ENCODE measurements around the gene AEBP1.

AEBP1 gene

DNA sequence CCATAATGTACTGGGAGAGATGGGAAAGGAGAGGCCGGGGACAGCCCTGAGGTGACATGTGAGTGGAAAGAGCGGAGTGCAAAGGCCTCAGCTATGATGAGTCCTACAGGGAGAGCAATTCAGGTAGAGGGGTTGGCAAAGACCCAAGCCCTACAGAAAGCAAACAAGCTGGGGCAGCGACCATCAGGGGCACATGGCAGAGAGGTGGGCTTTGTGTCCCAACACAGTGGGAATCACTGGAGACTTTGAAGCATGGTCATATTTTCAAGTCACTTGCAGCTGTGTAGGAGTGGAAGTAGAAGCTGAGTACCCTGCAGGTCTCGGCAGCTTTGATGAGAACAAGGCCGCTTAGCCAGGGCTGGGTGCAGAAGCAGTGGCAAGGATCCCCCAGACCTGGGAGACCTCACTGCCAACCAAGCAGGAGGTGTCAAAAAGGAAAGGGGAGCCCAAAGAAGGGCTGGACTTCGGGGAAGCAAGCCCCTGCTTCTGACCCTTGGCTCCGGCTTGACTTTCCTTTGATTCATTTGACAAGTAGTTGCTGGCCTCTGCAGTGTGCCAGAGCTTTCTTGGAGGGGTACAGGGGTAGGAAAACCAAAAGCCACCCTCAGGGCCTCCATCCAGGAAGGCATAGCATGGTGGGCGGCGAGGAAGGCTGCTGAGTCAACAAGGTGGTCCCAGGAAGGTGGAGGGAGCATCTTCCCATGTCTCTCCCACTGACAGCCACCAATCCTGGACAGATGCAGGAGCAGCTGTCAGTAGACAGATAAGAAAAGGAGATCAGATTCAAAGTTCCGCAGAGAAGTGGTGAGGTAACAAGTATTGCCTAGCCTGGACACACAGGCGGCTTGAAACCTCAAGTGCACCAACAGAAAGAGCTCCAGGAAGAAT lies 36.8 kb upstream of the AEBP1 start:
- no peak for DNase-seq

- no peak for DNase-seq
These were observed 36.1 kb upstream of the AEBP1 start for GRCh38 chr7:44068054-44068453.

- no peak for DNase-seq
These were observed 32.3 kb upstream of the AEBP1 start for GRCh38 chr7:44071726-44072363.

GRCh38 chr7:44072364-44073231 lies 31.5 kb upstream of the AEBP1 start:
- peak; percentile 48 for DNase-seq

GRCh38 chr7:44073664-44074348 lies 30.3 kb upstream of the AEBP1 start:
- DNase-seq = peak; percentile 58

DNA sequence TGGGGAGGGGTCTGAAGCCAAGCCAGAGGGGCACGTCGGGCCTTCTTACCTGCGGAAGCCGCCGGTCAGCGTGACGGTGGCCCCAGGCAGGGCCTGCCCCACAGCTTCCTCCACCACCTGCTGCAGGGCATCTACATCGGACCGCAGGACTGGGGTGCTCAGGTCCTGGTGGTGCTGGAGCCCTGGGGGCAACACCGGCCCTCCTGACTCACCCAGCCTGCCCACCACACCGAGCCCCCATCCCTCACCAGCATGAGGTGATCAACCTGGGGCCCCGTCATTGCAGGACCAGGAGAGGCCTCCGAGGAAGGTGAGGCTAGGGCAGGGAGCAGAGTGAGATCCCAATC lies 29.8 kb upstream of the AEBP1 start:
- no peak for DNase-seq

DNA sequence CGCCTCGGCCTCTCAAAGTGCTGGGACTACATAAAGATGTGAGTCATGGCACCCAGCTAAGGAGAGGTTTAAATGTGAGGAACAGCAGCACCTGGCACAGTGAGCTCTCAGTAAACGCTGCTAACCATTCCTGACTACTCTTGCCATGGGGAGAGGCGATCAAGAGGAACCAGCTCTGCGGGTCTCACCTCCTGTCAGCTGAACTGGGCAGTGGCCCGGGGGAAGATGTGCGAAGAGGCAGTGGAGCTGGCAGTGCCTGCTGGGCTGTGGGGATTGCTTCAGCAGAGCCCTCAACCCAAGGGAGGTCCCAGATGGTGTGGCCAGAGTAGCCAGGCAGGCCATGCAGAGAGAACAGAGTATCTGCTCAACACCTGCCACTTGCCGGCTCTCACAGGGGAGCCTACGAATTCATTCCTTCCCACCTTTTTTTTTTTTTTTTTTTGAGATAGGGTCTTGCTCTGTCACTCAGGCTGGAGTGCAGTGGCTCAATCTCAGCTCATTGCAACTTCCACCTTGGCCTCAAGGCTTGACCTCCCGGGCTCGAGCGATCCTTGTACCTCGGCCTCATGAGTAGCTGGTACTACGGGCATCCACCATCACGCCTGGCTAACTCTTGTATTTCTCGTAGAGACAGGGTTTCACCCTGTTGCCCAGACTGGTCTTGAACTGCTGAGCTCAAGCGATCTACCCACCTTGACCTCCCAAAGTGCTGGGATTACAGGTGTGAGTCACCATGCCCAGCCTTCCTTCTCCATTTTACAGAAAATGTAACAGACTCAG lies 28.7 kb upstream of the AEBP1 start:
- no peak for DNase-seq

DNA sequence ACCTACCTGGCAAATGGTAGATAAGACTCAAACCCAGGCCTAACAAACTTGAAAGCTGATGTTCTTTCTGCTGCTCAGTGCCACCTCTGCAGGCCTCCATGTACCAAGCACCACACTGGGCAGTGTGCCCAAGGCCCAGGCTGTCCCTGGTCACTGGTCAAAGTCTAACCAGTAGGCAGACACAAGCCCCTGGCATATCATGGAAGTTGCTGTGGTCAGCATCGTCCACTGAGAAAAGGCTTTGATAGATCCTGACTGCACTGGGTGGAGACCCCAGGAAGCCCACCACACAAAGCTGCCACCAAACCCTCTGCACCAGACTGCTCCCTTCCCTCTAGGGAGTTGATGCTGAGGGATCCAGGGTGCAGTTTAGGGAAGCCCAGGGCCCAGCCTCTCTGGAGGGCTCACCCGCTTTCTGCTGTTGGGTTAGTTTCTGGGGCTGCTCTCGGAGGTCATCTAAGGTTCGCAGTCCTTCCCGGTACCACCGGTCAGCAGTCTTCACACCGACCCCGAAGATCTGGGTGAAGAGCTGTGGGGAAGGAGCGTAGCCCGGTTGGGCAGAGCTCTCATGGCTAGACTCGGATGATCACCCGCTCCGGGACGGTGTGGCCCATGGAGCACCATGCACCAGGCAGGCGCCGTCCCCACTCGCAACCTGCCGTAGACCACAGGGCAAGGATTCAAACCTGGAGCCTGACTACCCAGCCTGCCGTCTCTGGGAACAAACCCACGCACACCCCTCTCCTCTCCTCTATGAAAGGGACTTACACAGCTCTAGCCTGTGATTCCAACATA lies 27.8 kb upstream of the AEBP1 start:
- DNase-seq = no peak

GRCh38 chr7:44077061-44077460 lies 27.1 kb upstream of the AEBP1 start:
- no peak for DNase-seq

DNA sequence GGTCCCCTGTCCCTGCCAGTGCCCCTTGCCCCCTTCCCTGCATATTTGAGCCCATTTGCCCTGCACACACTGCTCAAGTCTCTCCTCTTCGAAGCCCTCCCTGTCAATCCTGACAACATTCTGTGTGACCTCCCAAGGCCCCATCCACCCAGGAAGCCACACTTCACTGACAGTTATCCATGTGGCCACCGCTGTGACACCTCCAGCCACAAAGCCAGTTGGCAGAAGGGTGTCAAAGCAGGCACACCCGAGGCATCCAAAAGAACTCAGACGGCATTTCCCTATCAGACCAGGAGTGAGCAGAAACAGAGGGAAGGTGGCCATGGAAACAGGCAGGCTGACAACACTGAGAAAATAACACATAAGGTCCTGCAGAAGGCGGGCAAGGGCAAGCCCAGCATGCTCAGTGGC lies 26.5 kb upstream of the AEBP1 start:
- no peak for DNase-seq

GRCh38 chr7:44078521-44078920 lies 25.6 kb upstream of the AEBP1 start:
- DNase-seq = no peak

DNA sequence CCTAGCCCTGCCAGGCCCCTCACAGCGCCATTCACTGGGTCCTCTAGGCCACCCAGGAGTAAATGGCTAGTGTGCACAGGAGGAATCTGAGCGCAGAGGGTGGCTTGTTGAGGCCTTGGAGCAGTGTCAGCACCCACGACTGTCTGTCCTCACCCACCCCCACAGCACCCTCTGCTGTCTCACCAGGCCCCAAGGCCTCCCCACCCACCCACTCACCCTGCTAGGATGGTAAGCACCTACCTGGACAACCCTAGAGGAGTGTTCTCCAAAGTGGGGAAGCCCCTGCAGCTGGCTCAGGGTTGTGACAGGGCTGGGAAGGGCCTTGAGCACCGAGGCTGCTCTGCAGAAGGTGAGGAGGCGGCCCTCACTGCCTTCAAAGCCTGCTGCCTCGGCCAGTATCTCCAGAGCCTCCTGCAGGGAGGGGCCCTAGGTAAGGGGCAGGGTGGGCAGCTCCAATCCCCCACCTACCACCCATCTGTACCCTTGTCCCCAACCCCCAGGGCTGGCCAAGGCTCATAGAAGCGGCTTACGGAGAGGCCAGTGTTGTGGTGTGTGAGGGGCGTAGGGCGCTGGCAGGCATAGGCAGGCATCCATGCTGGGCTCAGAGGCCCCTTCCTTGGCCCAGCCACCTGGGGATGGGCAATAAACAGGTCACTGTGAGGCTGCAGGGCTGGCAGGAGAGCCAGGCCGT lies 24.7 kb upstream of the AEBP1 start:
- DNase-seq = no peak

- no peak for DNase-seq
These were observed 24.0 kb upstream of the AEBP1 start for GRCh38 chr7:44080118-44080517.

GRCh38 chr7:44080686-44081265 lies 23.4 kb upstream of the AEBP1 start:
- DNase-seq = no peak

GRCh38 chr7:44081266-44081748 lies 22.8 kb upstream of the AEBP1 start:
- DNase-seq = peak; percentile 59

DNA sequence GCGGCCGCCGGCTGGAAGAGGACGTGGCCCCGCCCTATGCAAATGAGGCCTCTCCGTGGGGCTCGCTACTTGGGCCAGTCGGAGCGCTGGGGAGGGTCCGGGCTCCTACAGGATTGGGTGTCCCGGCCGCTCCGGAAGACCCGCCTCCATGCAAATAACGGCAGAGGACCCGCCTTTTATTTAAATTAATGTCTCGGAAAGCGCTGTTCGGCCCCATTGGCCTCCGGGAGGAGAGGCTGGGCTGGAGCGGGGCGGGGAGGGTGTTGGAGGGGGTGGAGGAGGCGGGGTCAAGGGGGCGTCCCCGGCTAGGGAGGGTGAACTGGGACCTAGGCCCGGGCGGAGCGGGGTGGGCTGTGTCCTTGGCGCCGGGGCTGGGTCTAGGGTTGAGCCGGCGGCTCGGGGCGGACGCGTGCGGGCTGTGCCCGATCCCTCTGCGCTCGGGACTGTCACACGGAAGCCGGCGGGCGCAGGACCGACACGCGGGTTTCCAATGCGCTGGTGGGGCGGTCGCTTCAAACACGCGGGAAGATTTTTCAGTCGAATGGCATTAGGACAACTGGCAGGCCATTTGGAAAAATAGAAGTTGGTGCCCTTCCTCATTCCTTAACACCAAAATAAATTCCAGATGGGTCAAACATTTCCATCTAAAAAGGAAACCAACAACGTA lies 21.5 kb upstream of the AEBP1 start:
- peak; percentile 99 for DNase-seq

DNA sequence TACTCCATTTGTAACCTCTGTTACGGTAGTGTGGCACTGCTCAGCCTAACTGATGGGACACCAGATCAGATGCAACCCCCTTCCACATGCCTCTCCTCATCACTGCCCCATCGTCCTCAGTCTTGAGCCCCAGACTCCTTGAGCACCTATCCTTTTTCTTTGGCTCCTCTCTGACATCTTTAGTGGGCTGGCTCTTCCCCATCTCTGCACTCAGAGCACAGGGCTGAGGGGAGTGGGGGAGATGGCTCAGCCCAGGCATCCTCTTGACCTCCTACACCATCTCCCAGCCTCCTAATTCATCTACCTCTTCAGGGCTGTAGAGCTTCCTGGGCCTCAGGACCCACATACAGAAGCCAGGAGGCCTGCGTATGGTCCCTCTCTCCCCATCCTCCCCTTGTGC lies 20.3 kb upstream of the AEBP1 start:
- no peak for DNase-seq

- DNase-seq = no peak
These were observed 19.4 kb upstream of the AEBP1 start for GRCh38 chr7:44084701-44085100.

DNA sequence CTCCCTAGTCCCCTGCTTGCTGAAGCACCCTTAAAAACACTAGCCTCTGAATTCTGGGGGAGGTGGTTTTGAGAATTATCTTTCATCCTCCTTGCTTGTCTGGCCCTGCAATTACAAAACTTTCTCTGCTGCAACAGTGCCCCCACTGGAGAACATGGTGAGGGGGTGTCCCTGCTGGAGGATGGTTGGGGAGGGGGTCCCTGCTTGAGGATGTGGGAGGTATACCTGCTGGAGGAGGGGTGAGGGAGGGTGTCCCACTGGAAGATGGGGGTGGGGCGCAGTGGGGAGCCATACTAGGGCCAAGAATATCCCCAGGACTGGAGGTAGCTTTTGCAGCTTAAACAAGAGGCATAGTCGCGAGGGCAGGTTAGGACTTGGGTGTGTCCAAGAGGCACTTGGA lies 18.6 kb upstream of the AEBP1 start:
- no peak for DNase-seq

DNA sequence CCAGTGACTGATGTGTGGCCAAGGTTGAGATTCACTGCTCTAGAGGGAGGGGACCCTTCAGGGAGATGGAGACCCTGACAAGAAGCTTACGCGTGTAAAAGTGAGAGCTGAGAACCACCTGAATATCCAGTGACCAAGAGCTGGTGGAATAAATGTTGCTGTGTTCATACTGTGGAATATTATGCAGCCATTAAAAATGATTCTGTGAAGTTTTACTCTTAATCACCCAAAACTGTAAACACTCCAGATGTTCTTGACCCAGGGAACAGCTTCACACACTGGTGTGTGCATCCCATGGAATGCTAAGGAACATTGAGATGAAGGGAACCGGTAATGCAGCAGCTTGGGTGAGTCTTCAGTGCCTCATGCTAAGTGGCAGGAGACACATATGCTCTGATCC lies 17.5 kb upstream of the AEBP1 start:
- no peak for DNase-seq
